Activated T-helper 1 cell treated with anti-CD3 and anti-CD28 coated beads, Interleukin-12 subunit alpha, Interleukin-12 subunit beta, Interleukin-2, Interleukin-4 antibody, amounts not matched to agents 30 ng/mL and 10 ng/mL and 1 ng/mL, durations not matched to agents 14 hours and 24 hours and 36 hours (primary cell): ENCODE results near the gene CDK6. TPM values are rescaled to one million over a fixed set of nuclear protein-coding genes. Genes with fewer than 3 reads are reported as not detected.

Experiments used
- DNase-seq: peaks from one replicate; pipeline ENCODE4 v3.0.0; 2021; ENCODE audit warnings: low spot score
- H3K27ac Mint-ChIP-seq: one replicate; pipeline ENCODE4 v1.8.0; 2021; ENCODE audit warnings: mild to moderate bottlenecking, mixed read lengths
- H3K27me3 Mint-ChIP-seq: one replicate; pipeline ENCODE4 v1.8.0; 2022; ENCODE audit warnings: mild to moderate bottlenecking, moderate library complexity, mixed read lengths; ENCODE audit not compliant: insufficient read depth
- H3K36me3 Mint-ChIP-seq: one replicate; pipeline ENCODE4 v1.8.0; 2021; ENCODE audit warnings: low read depth, mixed read lengths
- H3K4me1 Mint-ChIP-seq: one replicate; pipeline ENCODE4 v1.8.0; 2021; ENCODE audit warnings: low read depth, mixed read lengths
- H3K4me3 Mint-ChIP-seq: one replicate; pipeline ENCODE4 v1.8.0; 2021; ENCODE audit warnings: mild to moderate bottlenecking, moderate library complexity, mixed read lengths
- H3K9me3 Mint-ChIP-seq: one replicate; pipeline ENCODE4 v1.8.0; 2021; ENCODE audit warnings: mixed read lengths
- intact Hi-C: fragments of 100-400 bp; cut with micrococcal nuclease; formaldehyde crosslinking; loops from one replicate; pipeline ENCODE4 v1.15.1; 2024
- total RNA-seq: library from RNA; stranded (reverse); gene quantifications from 2 replicates; pipeline ENCODE4 v1.2.3, GENCODE V29; 2022

Gene CDK6
- total RNA-seq, 1 donor from 2014 or later = 332 TPM

- peaks cover 35% of the 10 kb centered on the region for H3K36me3 Mint-ChIP-seq
- peak overlapping the region; percentile 92 for H3K27ac Mint-ChIP-seq
Measured at GRCh38 chr7:92811158-92811557, 25.2 kb downstream of the CDK6 start.

GRCh38 chr7:92809760-92810573 lies 26.4 kb downstream of the CDK6 start:
- no peaks in the 10 kb centered on the region for H3K27me3 Mint-ChIP-seq
- DNase-seq = peak; percentile 72
- peak overlapping the region; percentile 66 for H3K4me3 Mint-ChIP-seq
- intact Hi-C loops = loop anchor here (1.0 to 2.0 kb wide), 6 partner anchors 41 to 307 kb away; partner anchors contain the start of gene SAMD9
- no peaks in the 10 kb centered on the region for H3K9me3 Mint-ChIP-seq
- peak overlapping the region; percentile 93 for H3K27ac Mint-ChIP-seq
- peaks cover 93% of the 10 kb centered on the region for H3K4me1 Mint-ChIP-seq
- H3K36me3 Mint-ChIP-seq = peaks cover 34% of the 10 kb centered on the region

More at GRCh38 chr7:92811158-92811557, 25.2 kb downstream of the CDK6 start:
- intact Hi-C loops = no loop called here
- Mint-ChIP-seq H3K9me3 (peaks cover 9% of the 10 kb centered on the region), H3K4me1 (peaks cover 93% of the 10 kb centered on the region), H3K4me3 (peak overlapping the region; percentile 49), H3K27me3 (no peaks in the 10 kb centered on the region)
- no peak for DNase-seq

GRCh38 chr7:92809397-92809759 lies 27.0 kb downstream of the CDK6 start:
- H3K27me3 Mint-ChIP-seq = no peaks in the 10 kb centered on the region
- H3K27ac Mint-ChIP-seq = peak overlapping the region; percentile 93
- H3K36me3 Mint-ChIP-seq = peaks cover 39% of the 10 kb centered on the region
- no peak for DNase-seq
- peaks cover 93% of the 10 kb centered on the region for H3K4me1 Mint-ChIP-seq
- H3K4me3 Mint-ChIP-seq = peak overlapping the region; percentile 66
- no peaks in the 10 kb centered on the region for H3K9me3 Mint-ChIP-seq
- intact Hi-C loops = loop anchor here (1.0 to 2.0 kb wide), 6 partner anchors 40 to 307 kb away; partner anchors contain the start of gene SAMD9

GRCh38 chr7:92808635-92809034 lies 27.7 kb downstream of the CDK6 start:
- peaks cover 90% of the 10 kb centered on the region for H3K4me1 Mint-ChIP-seq
- peak overlapping the region; percentile 22 for H3K4me3 Mint-ChIP-seq
- DNase-seq = no peak
- H3K36me3 Mint-ChIP-seq = peaks cover 44% of the 10 kb centered on the region
- intact Hi-C loops = loop anchor here (1.0 to 2.0 kb wide), 7 partner anchors 11 to 308 kb away; partner anchors contain the start of gene SAMD9
- H3K9me3 Mint-ChIP-seq = no peaks in the 10 kb centered on the region
- peak overlapping the region; percentile 67 for H3K27ac Mint-ChIP-seq
- H3K27me3 Mint-ChIP-seq = no peaks in the 10 kb centered on the region

GRCh38 chr7:92808006-92808405 lies 28.4 kb downstream of the CDK6 start:
- Mint-ChIP-seq H3K9me3 (peaks cover 3% of the 10 kb centered on the region), H3K27me3 (no peaks in the 10 kb centered on the region), H3K36me3 (peaks cover 51% of the 10 kb centered on the region), H3K4me1 (peaks cover 90% of the 10 kb centered on the region), H3K27ac (peak overlapping the region; percentile 77), H3K4me3 (peak overlapping the region; percentile 66)
- intact Hi-C loops = loop anchor here (1.0 to 2.0 kb wide), 2 partner anchors 11 to 309 kb away; partner anchors contain the start of gene SAMD9
- DNase-seq = no peak

- Mint-ChIP-seq H3K9me3 (peaks cover 3% of the 10 kb centered on the region), H3K4me3 (no peak overlapping the region), H3K27ac (no peak overlapping the region), H3K27me3 (no peaks in the 10 kb centered on the region), H3K36me3 (peaks cover 59% of the 10 kb centered on the region), H3K4me1 (peaks cover 87% of the 10 kb centered on the region)
- intact Hi-C loops = no loop called here
- no peak for DNase-seq
Measured at GRCh38 chr7:92806496-92806895, 29.9 kb downstream of the CDK6 start.

- Mint-ChIP-seq H3K36me3 (peaks cover 42% of the 10 kb centered on the region), H3K4me1 (peaks cover 53% of the 10 kb centered on the region), H3K4me3 (no peak overlapping the region), H3K27me3 (no peaks in the 10 kb centered on the region), H3K27ac (no peak overlapping the region), H3K9me3 (peaks cover 3% of the 10 kb centered on the region)
- intact Hi-C loops = no loop called here
- DNase-seq = no peak
Measured at GRCh38 chr7:92802406-92802805, 34.0 kb downstream of the CDK6 start.

- peaks cover 40% of the 10 kb centered on the region for H3K4me1 Mint-ChIP-seq
- no peak for DNase-seq
- intact Hi-C loops = no loop called here
- peaks cover 3% of the 10 kb centered on the region for H3K9me3 Mint-ChIP-seq
- H3K27ac Mint-ChIP-seq = no peak overlapping the region
- H3K36me3 Mint-ChIP-seq = peaks cover 31% of the 10 kb centered on the region
- no peaks in the 10 kb centered on the region for H3K27me3 Mint-ChIP-seq
- no peak overlapping the region for H3K4me3 Mint-ChIP-seq
Measured at GRCh38 chr7:92799446-92800211, 36.7 kb downstream of the CDK6 start.

- DNase-seq = no peak
- intact Hi-C loops = no loop called here
- Mint-ChIP-seq H3K27me3 (no peaks in the 10 kb centered on the region), H3K27ac (no peak overlapping the region), H3K4me3 (no peak overlapping the region), H3K9me3 (peaks cover 3% of the 10 kb centered on the region), H3K36me3 (peaks cover 26% of the 10 kb centered on the region), H3K4me1 (peaks cover 43% of the 10 kb centered on the region)
Measured at GRCh38 chr7:92798517-92799249, 37.7 kb downstream of the CDK6 start.

- no peak overlapping the region for H3K4me3 Mint-ChIP-seq
- peaks cover 23% of the 10 kb centered on the region for H3K36me3 Mint-ChIP-seq
- H3K4me1 Mint-ChIP-seq = peaks cover 43% of the 10 kb centered on the region
- no peak overlapping the region for H3K27ac Mint-ChIP-seq
- intact Hi-C loops = loop anchor here (1.0 to 2.0 kb wide), 8 partner anchors 9 to 66 kb away; no protein-coding TSS in a partner anchor
- H3K27me3 Mint-ChIP-seq = no peaks in the 10 kb centered on the region
- DNase-seq = peak; percentile 27
- peaks cover 2% of the 10 kb centered on the region for H3K9me3 Mint-ChIP-seq
Measured at GRCh38 chr7:92797693-92798092, 38.7 kb downstream of the CDK6 start.

GRCh38 chr7:92797284-92797683 lies 39.1 kb downstream of the CDK6 start:
- Mint-ChIP-seq H3K9me3 (peaks cover 5% of the 10 kb centered on the region), H3K36me3 (peaks cover 22% of the 10 kb centered on the region), H3K4me3 (no peak overlapping the region), H3K4me1 (peaks cover 43% of the 10 kb centered on the region), H3K27me3 (no peaks in the 10 kb centered on the region), H3K27ac (no peak overlapping the region)
- intact Hi-C loops = loop anchor here (1.0 to 2.0 kb wide), 8 partner anchors 9 to 66 kb away; no protein-coding TSS in a partner anchor
- no peak for DNase-seq

GRCh38 chr7:92794831-92795230 lies 41.5 kb downstream of the CDK6 start:
- Mint-ChIP-seq H3K27me3 (no peaks in the 10 kb centered on the region), H3K9me3 (peaks cover 10% of the 10 kb centered on the region), H3K27ac (no peak overlapping the region), H3K4me1 (peaks cover 54% of the 10 kb centered on the region), H3K36me3 (peaks cover 34% of the 10 kb centered on the region), H3K4me3 (no peak overlapping the region)
- intact Hi-C loops = no loop called here
- no peak for DNase-seq
